Large intestine (tissue), 3 donors: ENCODE measurements around the gene ZNF165. TPM values are rescaled to one million over a fixed set of nuclear protein-coding genes. Genes with fewer than 3 reads are reported as not detected.
"Not testable (repeated sequence)": the region's sequence is repeated elsewhere in the genome, so short reads cannot be mapped to it uniquely, and the experiment has no call there.

Source experiments
- DNase-seq, 2 donors: peaks; one replicate each; pipeline versions ENCODE4 v3.0.0 to v3.0.0-alpha.2; 2013
- H3K27ac ChIP-seq: one replicate; pipeline ENCODE4 v1.5.1; 2013; ENCODE audit warnings: low read length
- H3K27me3 ChIP-seq: 2 replicates; pipeline ENCODE4 v1.6.1; 2013; ENCODE audit warnings: low read length; ENCODE audit not compliant: control insufficient read depth, insufficient read depth
- H3K36me3 ChIP-seq: 2 replicates; pipeline ENCODE4 v1.6.1; 2013; ENCODE audit warnings: low read length; ENCODE audit not compliant: control insufficient read depth, insufficient read depth
- H3K4me1 ChIP-seq: one replicate; pipeline ENCODE4 v1.6.1; 2013; ENCODE audit warnings: low read length; ENCODE audit not compliant: control insufficient read depth, insufficient read depth
- H3K4me3 ChIP-seq: one replicate; pipeline ENCODE4 v1.5.1; 2013; ENCODE audit warnings: low read length
- H3K9me3 ChIP-seq: one replicate; pipeline ENCODE4 v1.6.1; 2013; ENCODE audit warnings: mild to moderate bottlenecking, low read depth, low read length, moderate library complexity; ENCODE audit not compliant: control insufficient read depth
- WGBS: methylation state at CpG from one replicate; pipeline ENCODE4 v1.1.5; 2013; ENCODE audit warnings: low lambda C conversion rate; ENCODE audit not compliant: insufficient coverage; 5-methylcytosine and 5-hydroxymethylcytosine counted together
- polyA plus RNA-seq: library from polyadenylated mRNA; unstranded; fragments of 120-200 nt; gene quantifications from one replicate; pipeline ENCODE4 v1.2.1, GENCODE V29; 2013

Gene ZNF165
- polyA plus RNA-seq, 1 donor, result 2.7 TPM

DNA sequence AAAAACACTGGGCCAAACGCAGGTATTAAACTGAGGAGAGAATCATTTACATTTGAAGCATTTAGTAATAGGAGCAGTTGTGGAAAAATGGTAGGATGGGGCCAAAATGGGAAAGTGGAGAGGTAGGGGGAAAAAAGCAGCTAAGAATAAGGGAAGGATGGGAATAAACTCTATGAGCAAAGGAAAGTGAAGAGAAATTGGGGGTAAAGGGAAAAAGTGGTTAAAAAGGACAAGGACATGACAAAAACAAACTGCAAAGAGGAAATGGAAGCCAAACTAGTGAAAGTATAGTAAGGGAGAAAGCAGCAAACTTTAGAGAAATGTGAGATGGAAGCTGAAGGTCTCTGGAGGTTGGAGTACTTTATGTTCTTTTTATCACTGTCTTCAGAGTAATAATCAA lies 37.8 kb downstream of the ZNF165 start:
- 79% methylated on average over 1 of the region's 1 CpG for WGBS
- no peaks in the 10 kb centered on the region for H3K27me3 ChIP-seq
- DNase-seq, result no peak
- H3K36me3 ChIP-seq, result peaks cover 28% of the 10 kb centered on the region
- H3K9me3 ChIP-seq, result no peaks in the 10 kb centered on the region
- H3K4me1 ChIP-seq, result no peaks in the 10 kb centered on the region
- no peak overlapping the region for H3K4me3 ChIP-seq
- no peak overlapping the region for H3K27ac ChIP-seq

DNA sequence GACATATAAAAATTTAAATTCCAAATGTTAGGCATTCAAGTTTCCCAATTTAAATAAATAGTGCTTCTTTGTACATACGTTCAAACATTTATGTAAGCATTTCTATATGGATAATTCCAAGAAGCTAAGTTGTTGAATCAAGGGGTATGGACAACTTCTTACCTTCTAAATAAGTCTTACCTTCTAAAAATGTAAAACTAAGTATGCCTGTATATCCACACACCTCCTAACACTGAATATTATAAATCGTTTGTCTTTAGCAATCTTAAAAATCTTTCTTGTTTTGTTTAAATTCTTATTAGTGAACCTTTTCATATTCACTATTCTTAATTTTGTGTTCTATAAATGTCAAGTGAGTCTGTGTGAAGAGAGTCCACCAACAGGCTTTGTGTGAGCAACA lies 41.5 kb downstream of the ZNF165 start:
- Histone ChIP-seq H3K4me1 (no peaks in the 10 kb centered on the region), H3K4me3 (no peak overlapping the region), H3K36me3 (peaks cover 26% of the 10 kb centered on the region), H3K9me3 (no peaks in the 10 kb centered on the region), H3K27ac (no peak overlapping the region), H3K27me3 (no peaks in the 10 kb centered on the region)
- WGBS, result 94% methylated on average over 2 of the region's 2 CpGs
- DNase-seq, result no peak

DNA sequence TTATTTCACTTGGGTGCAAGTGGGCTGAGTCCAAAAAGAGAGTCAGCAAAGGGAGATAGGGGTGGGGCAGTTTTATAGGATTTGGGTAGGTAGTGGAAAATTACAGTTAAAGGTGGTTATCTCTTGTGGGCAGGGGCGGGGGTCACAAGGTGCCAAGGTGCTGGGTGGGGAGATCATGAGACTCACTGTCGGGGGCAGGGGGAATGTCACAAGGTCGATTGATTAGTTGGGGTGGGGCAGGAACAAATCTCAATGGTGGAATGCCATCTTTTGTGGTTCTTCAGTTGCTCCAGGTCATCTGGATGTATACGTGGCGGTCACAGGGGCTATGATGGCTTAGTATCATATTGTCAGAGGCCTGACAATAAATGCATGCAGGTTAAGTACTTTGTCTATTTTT lies 41.9 kb downstream of the ZNF165 start:
- WGBS, result no CpG with 5 or more reads among the region's 5 CpGs
- H3K36me3 ChIP-seq, result peaks cover 29% of the 10 kb centered on the region

DNA sequence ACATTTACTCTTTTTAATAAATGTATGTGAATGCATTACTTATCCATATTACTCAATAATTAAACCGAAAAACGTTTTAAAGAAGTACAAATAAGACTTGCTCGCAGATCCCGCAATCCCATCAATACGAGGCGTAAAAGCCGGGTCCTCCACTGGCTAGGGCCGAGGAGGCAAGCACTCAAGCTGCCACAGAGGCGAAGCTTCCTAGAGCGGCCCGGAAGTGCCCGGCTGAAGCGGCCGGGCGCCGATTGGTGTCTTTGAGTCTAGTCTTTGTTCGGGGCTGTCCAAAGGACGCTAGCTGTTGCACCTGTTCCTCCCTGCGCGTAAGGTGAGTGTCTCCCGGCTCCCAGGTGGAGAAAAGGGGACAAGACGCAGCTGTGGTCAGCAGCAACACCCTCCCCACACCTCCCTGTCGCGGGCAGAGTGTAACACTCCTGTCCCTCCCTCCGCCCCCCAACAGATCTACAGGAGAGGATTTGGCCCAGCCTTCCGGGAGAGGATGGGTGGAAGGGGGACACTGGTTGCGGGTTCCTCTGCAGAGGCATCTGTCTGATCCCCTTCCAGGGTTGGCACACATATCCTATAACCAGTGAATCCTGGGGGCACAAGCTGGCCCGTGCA lies 44.1 kb downstream of the ZNF165 start, which contains the start of gene ZSCAN16:
TSS of gene ZSCAN16 (plus strand) at position 260 of the 621 bp plus-strand sequence. CDS start 835 bp downstream, outside the sequence.
- H3K9me3 ChIP-seq, result no peaks in the 10 kb centered on the region
- peak within 1 kb of the TSS; percentile 61 for H3K4me3 ChIP-seq
- no peaks in the 10 kb centered on the region for H3K4me1 ChIP-seq
- H3K36me3 ChIP-seq, result peaks cover 26% of the 10 kb centered on the region
- WGBS, result no CpG with 5 or more reads among the region's 28 CpGs
- peak; percentile 77 to 91 for DNase-seq
- no peak within 1 kb of the TSS for H3K27ac ChIP-seq
- no peaks in the 10 kb centered on the region for H3K27me3 ChIP-seq

More for the DNA sequence above, 41.9 kb downstream of the ZNF165 start:
- H3K27ac ChIP-seq, DNase-seq, H3K27me3 ChIP-seq, H3K4me3 ChIP-seq, H3K4me1 ChIP-seq, H3K9me3 ChIP-seq: not testable (repeated sequence)

DNA sequence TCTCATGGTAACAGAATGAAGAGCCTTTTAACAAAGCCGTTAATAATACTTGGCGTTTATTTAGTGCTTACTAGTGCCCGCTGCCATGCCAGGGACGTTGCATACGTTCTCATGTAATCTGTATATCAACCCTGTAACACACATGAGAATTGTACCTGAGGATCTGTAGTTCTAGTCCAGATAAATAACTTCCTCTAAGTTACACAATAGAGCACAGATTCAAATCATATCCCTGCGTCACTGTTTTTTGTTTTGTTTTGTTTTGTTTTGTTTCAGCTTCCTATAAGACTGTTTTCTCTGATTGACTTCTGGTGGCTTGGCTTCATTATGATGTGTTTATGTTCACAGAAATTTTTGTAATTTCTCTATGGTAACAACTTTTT lies 44.6 kb downstream of the ZNF165 start:
- H3K27ac ChIP-seq, result no peak overlapping the region
- no peaks in the 10 kb centered on the region for H3K4me1 ChIP-seq
- DNase-seq, result no peak
- WGBS, result 67% methylated on average over 1 of the region's 6 CpGs
- H3K4me3 ChIP-seq, result peak overlapping the region; percentile 61
- H3K9me3 ChIP-seq, result no peaks in the 10 kb centered on the region
- H3K36me3 ChIP-seq, result peaks cover 29% of the 10 kb centered on the region
- no peaks in the 10 kb centered on the region for H3K27me3 ChIP-seq

DNA sequence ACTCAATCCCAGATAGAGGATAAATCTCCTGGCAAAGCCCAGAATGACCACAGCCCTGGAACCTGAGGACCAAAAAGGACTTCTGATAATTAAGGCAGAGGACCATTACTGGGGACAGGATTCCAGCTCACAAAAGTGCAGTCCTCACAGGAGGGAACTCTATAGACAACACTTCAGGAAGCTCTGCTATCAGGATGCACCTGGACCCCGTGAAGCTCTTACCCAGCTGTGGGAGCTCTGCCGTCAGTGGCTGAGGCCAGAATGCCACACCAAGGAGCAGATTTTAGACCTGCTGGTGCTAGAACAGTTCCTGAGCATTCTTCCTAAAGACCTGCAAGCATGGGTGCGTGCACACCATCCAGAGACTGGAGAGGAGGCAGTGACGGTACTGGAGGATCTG lies 45.0 kb downstream of the ZNF165 start:
- 100% methylated on average over 1 of the region's 4 CpGs for WGBS
- DNase-seq, result no peak
- H3K36me3 ChIP-seq, result peaks cover 24% of the 10 kb centered on the region
- no peaks in the 10 kb centered on the region for H3K9me3 ChIP-seq
- no peaks in the 10 kb centered on the region for H3K27me3 ChIP-seq
- H3K4me1 ChIP-seq, result no peaks in the 10 kb centered on the region
- H3K27ac ChIP-seq, result no peak overlapping the region
- no peak overlapping the region for H3K4me3 ChIP-seq

DNA sequence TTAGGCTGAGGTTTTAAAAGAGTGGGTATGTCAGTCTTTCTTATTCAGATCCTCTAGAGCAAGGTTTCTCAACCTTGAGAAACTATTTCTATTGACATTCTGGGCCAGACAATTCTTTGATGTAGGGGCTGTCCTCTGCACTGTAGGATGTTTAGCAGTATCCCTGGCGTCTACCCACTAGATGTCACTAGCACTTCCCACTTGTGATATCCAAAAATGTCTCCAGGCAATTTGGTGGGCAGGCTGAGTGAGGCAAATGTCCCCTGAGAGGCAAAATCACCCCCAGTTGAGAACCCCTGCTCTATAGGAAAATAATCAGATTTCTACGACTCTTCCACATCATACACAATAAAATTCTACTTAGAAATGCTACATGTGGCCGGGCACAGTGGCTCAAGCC lies 53.6 kb downstream of the ZNF165 start:
- DNase-seq, result peak in 1 of 2 donors; percentile 2
- no peaks in the 10 kb centered on the region for H3K9me3 ChIP-seq
- H3K4me1 ChIP-seq, result peaks cover 4% of the 10 kb centered on the region
- peaks cover 14% of the 10 kb centered on the region for H3K36me3 ChIP-seq
- WGBS, result no CpG with 5 or more reads among the region's 3 CpGs
- no peak overlapping the region for H3K27ac ChIP-seq
- no peak overlapping the region for H3K4me3 ChIP-seq
- no peaks in the 10 kb centered on the region for H3K27me3 ChIP-seq

DNA sequence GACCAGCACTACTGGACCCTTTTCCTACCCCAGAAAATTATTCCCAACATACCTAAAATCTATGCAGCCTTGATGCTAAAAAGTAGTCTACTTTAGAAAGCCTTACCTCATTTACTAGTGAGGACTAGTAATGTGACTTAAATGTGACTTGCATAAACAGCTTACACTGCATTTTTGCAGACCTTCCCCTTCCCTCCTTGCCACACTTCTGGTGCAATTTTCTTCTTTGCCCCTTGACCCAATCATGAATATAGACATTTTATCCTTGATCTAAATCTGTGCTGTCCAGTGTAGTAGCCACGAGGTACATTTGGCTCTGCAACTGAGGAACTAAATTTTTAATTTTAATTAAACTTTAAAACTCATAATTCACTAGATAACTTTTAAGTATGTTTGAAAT lies 54.3 kb downstream of the ZNF165 start:
- Histone ChIP-seq H3K4me1 (peaks cover 4% of the 10 kb centered on the region), H3K9me3 (no peaks in the 10 kb centered on the region), H3K36me3 (peaks cover 9% of the 10 kb centered on the region), H3K27ac (no peak overlapping the region), H3K4me3 (no peak overlapping the region), H3K27me3 (no peaks in the 10 kb centered on the region)
- no peak for DNase-seq
- no CpG with 5 or more reads among the region's 1 CpG for WGBS

DNA sequence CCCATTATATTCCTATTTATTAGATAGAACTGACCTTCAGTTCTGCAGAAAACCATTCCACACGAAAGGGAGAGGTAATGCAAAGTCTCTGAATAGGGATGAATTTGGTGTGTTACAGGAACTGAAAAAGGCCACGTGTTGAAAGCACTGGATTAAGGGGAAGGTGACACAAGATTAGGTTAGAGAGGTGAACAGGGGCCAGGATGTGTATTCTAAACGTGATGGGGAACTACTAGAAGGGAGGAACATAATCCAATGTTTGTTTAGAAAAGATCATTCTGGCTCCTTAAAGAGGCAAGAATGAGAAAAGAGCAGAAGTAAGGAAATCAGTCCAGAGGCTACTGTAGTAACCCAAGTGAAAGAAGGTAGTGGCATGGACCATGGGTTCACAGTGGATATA lies 55.0 kb downstream of the ZNF165 start:
- Histone ChIP-seq H3K27me3 (no peaks in the 10 kb centered on the region), H3K27ac (no peak overlapping the region), H3K4me3 (no peak overlapping the region), H3K36me3 (peaks cover 9% of the 10 kb centered on the region), H3K4me1 (peaks cover 4% of the 10 kb centered on the region), H3K9me3 (no peaks in the 10 kb centered on the region)
- 47% methylated on average over 2 of the region's 3 CpGs for WGBS
- DNase-seq, result no peak

DNA sequence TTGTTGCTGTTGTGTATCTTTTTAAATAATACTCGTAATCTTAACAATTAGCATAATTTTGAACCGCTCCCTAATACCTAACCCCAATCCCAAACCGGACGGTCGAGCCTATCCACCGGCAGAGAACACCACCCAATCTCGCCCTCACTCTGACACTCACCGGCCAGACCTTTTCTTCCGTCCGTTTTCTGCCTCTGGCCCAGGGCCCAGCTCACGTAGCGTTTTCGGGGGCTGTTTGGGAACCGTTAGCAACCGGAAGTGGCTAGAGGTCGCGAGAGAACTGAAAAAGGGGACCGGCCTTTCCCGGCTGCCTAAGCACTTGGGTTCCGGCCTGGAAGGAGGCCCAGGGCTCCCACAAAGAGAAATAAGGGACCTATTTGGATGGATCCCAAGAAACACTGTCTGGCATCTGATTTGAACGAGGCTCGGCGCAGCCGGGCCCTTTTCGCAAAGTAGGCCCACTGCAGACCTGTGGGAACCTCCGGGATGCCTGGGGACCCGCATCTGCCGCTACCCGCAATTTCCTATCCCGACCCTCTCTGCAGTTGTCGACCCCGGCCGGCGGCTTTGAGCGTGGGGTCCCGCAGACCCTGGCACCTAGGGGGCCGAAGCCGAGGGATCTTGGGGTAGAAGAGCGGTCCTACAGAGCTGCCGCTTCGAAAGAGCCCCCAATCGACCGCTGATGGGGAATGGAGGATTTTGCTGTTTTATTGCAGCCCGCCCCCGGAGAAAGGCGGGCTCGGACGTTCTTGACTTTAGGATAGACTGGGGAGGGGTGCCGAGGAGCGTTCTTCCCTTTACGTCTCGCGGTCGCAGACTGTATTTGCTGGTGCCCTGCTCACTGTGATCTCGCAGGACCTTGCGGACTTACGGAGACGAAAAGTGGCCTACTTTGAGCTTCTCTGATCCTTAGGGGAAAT lies 56.5 kb downstream of the ZNF165 start:
- Histone ChIP-seq H3K4me1 (peaks cover 4% of the 10 kb centered on the region), H3K27ac (peak overlapping the region; percentile 87), H3K4me3 (peak overlapping the region; percentile 91), H3K36me3 (peaks cover 5% of the 10 kb centered on the region), H3K27me3 (no peaks in the 10 kb centered on the region), H3K9me3 (no peaks in the 10 kb centered on the region)
- 0% methylated on average over 1 of the region's 58 CpGs for WGBS
- DNase-seq, result peak; percentile 78 to 88
